OCI-LY7 (cell line): ENCODE data around the gene ATF6B.

Experiments used
- CTCF ChIP-seq: fragments of 200-600 bp; sonication (generic); conservative IDR thresholded peaks from 2 replicates; pipeline ENCODE4 v1.5.1; 2014; ENCODE audit warnings: mild to moderate bottlenecking, antibody characterized with exemption, low read length, moderate library complexity, mixed read lengths
- EZH2phosphoT487 ChIP-seq: fragments of 200-600 bp; sonication (generic); IDR thresholded peaks from 2 replicates; pipeline ENCODE4 v1.6.1; 2018; ENCODE audit warnings: low read depth, borderline replicate concordance, mild to moderate bottlenecking, mixed run types, antibody characterized with exemption, low read length, moderate library complexity, mixed read lengths

- no peak for TF ChIP-seq CTCF
- no peak for TF ChIP-seq EZH2phosphoT487
Measured at GRCh38 chr6:32127409-32127716, 683 bp downstream of the ATF6B start.
